ENCODE data around the gene NFILZ. TPM values are rescaled to one million over a fixed set of nuclear protein-coding genes. Genes with fewer than 3 reads are reported as not detected.

Gene NFILZ
- polyA plus RNA-seq, 1 experiment, result not detected

DNA sequence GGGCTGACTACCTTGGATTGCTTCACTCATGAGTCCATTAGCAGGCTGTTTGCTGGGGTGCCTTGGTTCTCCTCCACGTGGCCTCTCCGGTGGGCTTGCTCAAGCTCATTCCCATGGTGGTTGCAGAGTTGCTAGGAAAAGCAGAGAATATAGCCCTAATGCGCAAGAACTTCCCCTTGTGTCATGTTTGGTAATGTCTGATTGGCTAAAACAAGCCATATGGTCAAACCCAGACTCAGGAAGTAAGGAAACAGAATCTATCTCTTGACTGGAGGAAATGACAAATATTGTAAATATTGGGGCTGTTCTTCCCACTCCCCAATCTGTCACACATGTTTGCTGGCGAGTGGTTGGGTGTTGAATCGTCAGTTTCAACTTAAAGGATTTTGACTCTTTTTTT is 12.1 kb downstream of the NFILZ start:
- Histone ChIP-seq H3K27ac (ENCODE audit: low read depth, low read length) (no peak overlapping the region), H3K27me3 (ENCODE audit: control insufficient read depth, insufficient read depth, low read length) (no peaks in the 10 kb centered on the region), H3K4me3 (ENCODE audit: low read depth, low read length) (no peak overlapping the region), H3K9me3 (ENCODE audit: control insufficient read depth, insufficient read depth, low read length) (peaks cover 3% of the 10 kb centered on the region; the same call in 1 of the 2 replicates)
- TF ChIP-seq, protein P1, sequence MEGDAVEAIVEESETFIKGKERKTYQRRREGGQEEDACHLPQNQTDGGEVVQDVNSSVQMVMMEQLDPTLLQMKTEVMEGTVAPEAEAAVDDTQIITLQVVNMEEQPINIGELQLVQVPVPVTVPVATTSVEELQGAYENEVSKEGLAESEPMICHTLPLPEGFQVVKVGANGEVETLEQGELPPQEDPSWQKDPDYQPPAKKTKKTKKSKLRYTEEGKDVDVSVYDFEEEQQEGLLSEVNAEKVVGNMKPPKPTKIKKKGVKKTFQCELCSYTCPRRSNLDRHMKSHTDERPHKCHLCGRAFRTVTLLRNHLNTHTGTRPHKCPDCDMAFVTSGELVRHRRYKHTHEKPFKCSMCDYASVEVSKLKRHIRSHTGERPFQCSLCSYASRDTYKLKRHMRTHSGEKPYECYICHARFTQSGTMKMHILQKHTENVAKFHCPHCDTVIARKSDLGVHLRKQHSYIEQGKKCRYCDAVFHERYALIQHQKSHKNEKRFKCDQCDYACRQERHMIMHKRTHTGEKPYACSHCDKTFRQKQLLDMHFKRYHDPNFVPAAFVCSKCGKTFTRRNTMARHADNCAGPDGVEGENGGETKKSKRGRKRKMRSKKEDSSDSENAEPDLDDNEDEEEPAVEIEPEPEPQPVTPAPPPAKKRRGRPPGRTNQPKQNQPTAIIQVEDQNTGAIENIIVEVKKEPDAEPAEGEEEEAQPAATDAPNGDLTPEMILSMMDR (IDR thresholded peaks at IDR 0.05; ENCODE audit: low read depth, low read length), result no peak
- no peak for DNase-seq (ENCODE audit: low read depth, low spot score)
- ChIA-PET CTCF (interaction anchor here (0.6 to 2.3 kb wide), 15 partner anchors 9 to 569 kb away, joined by 3 to 35 read pairs (median 6); partner anchors contain the start of genes MARCHF2 and NFILZ), POLR2A (interaction anchor here (0.7 kb wide), 1 partner anchor 62 kb away, joined by 6 read pairs; no protein-coding TSS in a partner anchor)

DNA sequence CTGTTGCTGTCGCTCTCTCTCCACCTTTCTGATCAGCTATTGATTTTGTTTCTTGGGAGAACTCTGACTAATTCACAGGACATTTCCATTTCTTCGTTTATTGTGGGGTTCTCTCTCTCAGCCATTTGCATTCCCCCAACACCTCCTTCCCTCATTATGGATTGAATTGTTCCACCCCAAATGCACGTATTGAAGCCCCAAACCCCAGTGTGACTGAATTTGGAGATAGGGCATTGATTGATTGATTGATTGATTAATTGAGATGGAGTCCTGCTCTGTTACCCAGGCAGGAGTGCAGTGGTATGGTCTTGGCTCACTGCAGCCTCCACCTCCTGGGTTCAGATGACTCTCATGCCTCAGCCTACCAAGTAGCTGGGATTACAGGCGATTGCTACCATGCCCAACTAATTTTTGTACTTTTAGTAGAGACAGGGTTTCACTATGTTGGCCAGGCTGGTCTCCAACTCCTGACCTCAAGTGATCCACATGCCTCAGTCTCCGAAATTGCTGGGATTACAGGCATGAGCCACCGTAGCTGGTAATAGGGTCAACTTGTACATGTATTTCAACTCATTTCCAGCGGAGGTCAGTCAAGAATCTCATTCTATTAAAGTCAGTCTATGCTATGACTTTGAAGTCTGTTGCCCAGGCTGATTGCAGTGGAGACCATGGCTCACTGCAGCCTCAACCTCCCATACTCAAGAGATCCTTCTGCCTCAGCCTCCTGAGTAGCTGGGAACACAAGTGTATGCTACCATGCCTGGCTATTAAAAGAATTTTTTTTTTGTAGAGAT is 13.6 kb downstream of the NFILZ start:
- H3K27me3 ChIP-seq (ENCODE audit: control insufficient read depth, insufficient read depth, low read length), result no peaks in the 10 kb centered on the region
- ChIA-PET POLR2A (no interaction called here), CTCF (interaction anchor here (0.5 to 2.4 kb wide), 4 partner anchors 11 to 445 kb away, joined by 3 to 12 read pairs (median 8); no protein-coding TSS in a partner anchor)
- DNase-seq (ENCODE audit: low read depth, low spot score), result no peak
- no peak overlapping the region for H3K27ac ChIP-seq (ENCODE audit: low read depth, low read length)
- H3K4me3 ChIP-seq (ENCODE audit: low read depth, low read length), result no peak overlapping the region
- TF ChIP-seq, protein P1 (IDR thresholded peaks at IDR 0.05; ENCODE audit: low read depth, low read length), result no peak
- peaks cover 3% of the 10 kb centered on the region; the same call in 1 of the 2 replicates for H3K9me3 ChIP-seq (ENCODE audit: control insufficient read depth, insufficient read depth, low read length)

DNA sequence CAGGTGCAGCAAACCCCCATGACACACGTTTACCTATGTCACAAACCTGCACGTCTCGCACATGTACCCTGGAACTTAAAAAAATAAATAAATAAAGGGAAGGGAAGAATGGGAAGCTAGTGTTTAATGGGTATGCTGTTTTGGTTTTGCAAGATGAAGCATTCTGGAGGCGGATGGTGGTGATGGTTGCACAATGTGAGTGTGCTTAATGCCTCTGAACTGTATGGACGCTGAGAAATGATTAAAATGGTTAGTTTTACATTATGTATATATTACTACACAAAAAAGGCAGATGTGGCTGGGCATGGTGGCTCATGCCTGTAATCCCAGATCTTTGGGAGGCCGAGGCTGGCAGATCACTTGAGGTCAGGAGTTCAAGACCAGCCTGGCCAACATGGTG is 17.8 kb downstream of the NFILZ start:
- Histone ChIP-seq H3K27ac (ENCODE audit: low read depth, low read length) (no peak overlapping the region), H3K27me3 (ENCODE audit: control insufficient read depth, insufficient read depth, low read length) (no peaks in the 10 kb centered on the region), H3K9me3 (ENCODE audit: control insufficient read depth, insufficient read depth, low read length) (no peaks in the 10 kb centered on the region), H3K4me3 (ENCODE audit: low read depth, low read length) (no peak overlapping the region)
- DNase-seq (ENCODE audit: low read depth, low spot score), result no peak
- TF ChIP-seq, protein P1 (IDR thresholded peaks at IDR 0.05; ENCODE audit: low read depth, low read length), result no peak
- CTCF ChIA-PET, result interaction anchor here (1.2 kb wide), 1 partner anchor 67 kb away, joined by 4 read pairs; no protein-coding TSS in a partner anchor
- POLR2A ChIA-PET, result no interaction called here

DNA sequence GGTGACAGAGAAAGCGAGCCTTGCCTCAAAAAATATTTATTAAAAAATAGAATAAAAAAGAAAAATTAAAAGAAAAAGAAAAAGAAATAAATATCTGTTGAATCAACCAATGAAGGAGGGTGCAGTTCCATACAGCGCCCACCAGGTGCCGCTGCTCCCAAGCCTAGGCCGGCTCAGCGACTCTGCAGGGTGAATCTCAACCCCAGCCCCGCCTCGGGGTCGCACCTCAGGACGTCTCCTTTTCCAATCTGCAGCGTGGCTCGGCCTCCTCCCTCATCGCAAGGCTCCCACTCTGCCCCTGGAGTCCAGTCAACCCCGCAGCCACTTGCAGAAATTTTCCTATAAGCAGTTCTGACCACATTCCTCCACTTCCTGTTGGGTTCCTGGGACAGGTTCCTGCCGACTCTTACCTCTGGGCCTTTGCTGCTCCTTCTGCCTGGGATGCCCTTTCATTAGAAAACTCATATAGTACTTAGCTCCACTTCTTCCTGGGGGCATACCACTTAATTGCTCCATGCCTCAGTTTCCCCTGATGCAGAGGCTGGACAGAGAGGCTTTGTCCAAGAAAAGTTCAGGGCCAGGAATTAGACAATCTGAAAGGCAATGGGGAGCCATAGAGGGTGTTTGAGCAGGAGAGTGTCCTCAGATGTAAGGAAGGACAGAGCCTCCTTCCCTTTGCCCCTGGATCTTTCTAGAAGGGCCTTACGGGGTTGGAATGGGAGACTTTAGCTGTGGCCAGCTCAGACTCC is 24.3 kb downstream of the NFILZ start:
- CTCF ChIA-PET, result interaction anchor here (0.6 to 3.6 kb wide), 15 partner anchors 10 to 1140 kb away, joined by 3 to 26 read pairs (median 4); no protein-coding TSS in a partner anchor
- no peak overlapping the region; the same call in 1 of the 2 replicates for H3K4me3 ChIP-seq (ENCODE audit: low read depth, low read length)
- H3K9me3 ChIP-seq (ENCODE audit: control insufficient read depth, insufficient read depth, low read length), result no peaks in the 10 kb centered on the region
- POLR2A ChIA-PET, result no interaction called here
- TF ChIP-seq, protein P1 (IDR thresholded peaks at IDR 0.05; ENCODE audit: low read depth, low read length), result peak; percentile 94
- H3K27ac ChIP-seq (ENCODE audit: low read depth, low read length), result no peak overlapping the region
- no peaks in the 10 kb centered on the region for H3K27me3 ChIP-seq (ENCODE audit: control insufficient read depth, insufficient read depth, low read length)
- no peak for DNase-seq (ENCODE audit: low read depth, low spot score)

Measured in AG04450 (cell line).